ENCODE results near the gene SEC22A.

Gene SEC22A

GRCh38 chr3:123267821-123268220 lies 66.1 kb downstream of the SEC22A start:
- DNase-seq: no peak

GRCh38 chr3:123270818-123271217 lies 69.1 kb downstream of the SEC22A start:
- no peak for DNase-seq

GRCh38 chr3:123271466-123272159 lies 69.9 kb downstream of the SEC22A start:
- DNase-seq: no peak

- DNase-seq: no peak
Measured at GRCh38 chr3:123272547-123272946, 70.8 kb downstream of the SEC22A start.

- no peak for DNase-seq
Measured at GRCh38 chr3:123275691-123276090, 73.9 kb downstream of the SEC22A start.

GRCh38 chr3:123276346-123277006 lies 74.7 kb downstream of the SEC22A start:
- no peak for DNase-seq

- DNase-seq: no peak
Measured at GRCh38 chr3:123277106-123277505, 75.4 kb downstream of the SEC22A start.

- DNase-seq: no peak
Measured at GRCh38 chr3:123278446-123278845, 76.7 kb downstream of the SEC22A start.

- no peak for DNase-seq
Measured at GRCh38 chr3:123279121-123279520, 77.4 kb downstream of the SEC22A start.

GRCh38 chr3:123281406-123281805 lies 79.7 kb downstream of the SEC22A start:
- no peak for DNase-seq

GRCh38 chr3:123281929-123282328 lies 80.2 kb downstream of the SEC22A start:
- no peak for DNase-seq

- no peak for DNase-seq
Measured at GRCh38 chr3:123282461-123282860, 80.7 kb downstream of the SEC22A start.

GRCh38 chr3:123283074-123283473 lies 81.3 kb downstream of the SEC22A start:
- no peak for DNase-seq

- DNase-seq: no peak
Measured at GRCh38 chr3:123283657-123284398, 82.1 kb downstream of the SEC22A start.

GRCh38 chr3:123284399-123285010 lies 82.8 kb downstream of the SEC22A start:
- DNase-seq: no peak

GRCh38 chr3:123285066-123285465 lies 83.3 kb downstream of the SEC22A start:
- no peak for DNase-seq

- DNase-seq: no peak
Measured at GRCh38 chr3:123285479-123285878, 83.7 kb downstream of the SEC22A start.

- no peak for DNase-seq
Measured at GRCh38 chr3:123285931-123286307, 84.2 kb downstream of the SEC22A start.

GRCh38 chr3:123286308-123287023 lies 84.7 kb downstream of the SEC22A start:
- no peak for DNase-seq

GRCh38 chr3:123287051-123287961 lies 85.6 kb downstream of the SEC22A start:
- no peak for DNase-seq

- DNase-seq: no peak
Measured at GRCh38 chr3:123287962-123288302, 86.2 kb downstream of the SEC22A start.

Measured in activated CD4-positive, alpha-beta T cell treated with anti-CD3 and anti-CD28 coated beads for 4 hours (primary cell).